Right cardiac atrium (tissue), 5 donors: ENCODE results near the gene AKR1E2. TPM values are rescaled to one million over a fixed set of nuclear protein-coding genes. Genes with fewer than 3 reads are reported as not detected.

Source experiments
- ATAC-seq, 2 donors: fragments of 200-7000 bp; cut with Tn5 transposase; one replicate each; pipeline versions ENCODE4 v1.8.0 to v1.9.1; 2020; ENCODE audit warnings: moderate library complexity in 2 of 2, mild to moderate bottlenecking in 1 of 2
- DNase-seq, 3 donors: peaks; one replicate each; pipeline ENCODE4 v3.0.0-alpha.2; 2020
- H3K27ac ChIP-seq: one replicate; pipeline ENCODE4 v1.5.1; 2013; ENCODE audit warnings: mild to moderate bottlenecking, low read length, control low read depth, moderate library complexity
- H3K27me3 ChIP-seq: one replicate; pipeline ENCODE4 v1.6.1; 2013; ENCODE audit not compliant: control insufficient read depth, insufficient read depth
- H3K4me1 ChIP-seq: one replicate; pipeline ENCODE4 v1.6.1; 2013; ENCODE audit warnings: low read length; ENCODE audit not compliant: control insufficient read depth, insufficient read depth
- H3K4me3 ChIP-seq: one replicate; pipeline ENCODE4 v1.5.1; 2013; ENCODE audit warnings: low read length, control low read depth
- H3K9me3 ChIP-seq: one replicate; pipeline ENCODE4 v1.6.1; 2013; ENCODE audit warnings: low read length; ENCODE audit not compliant: control insufficient read depth
- WGBS: extraction: QIAGEN DNeasy Blood & Tissue Kit; methylation state at CpG from one replicate; pipeline ENCODE4 v1.1.7; 2013; 5-methylcytosine and 5-hydroxymethylcytosine counted together
- intact Hi-C, 4 donors: fragments of 100-400 bp; cut with DNase I; formaldehyde crosslinking; loops; one replicate each; pipeline versions ENCODE4 v1.11.0 to v1.14.0; 2022 to 2023
- polyA plus RNA-seq: library from polyadenylated mRNA; stranded (reverse); fragments of 200-250 nt; gene quantifications from one replicate; pipeline ENCODE4 v1.2.3, GENCODE V29; 2013
- total RNA-seq, 4 donors: library from RNA; stranded (reverse); fragmentation: NEBNext Ultra II Directional; extraction: Animal tissue kit (Norgen Biotek cat#: 25700); gene quantifications; one replicate each; pipeline ENCODE4 v1.2.1, GENCODE V29; 2021
- donor health status: healthy with polysubstance abuse.
- donor health status: DM: no; HTN: yes; CAD: no.
- donor health status: DM: no; HTN: no; CAD: no.
- donor health status: DM: no; HTN: yes; CAD: no; lungs with severe emphysema.
- donor health status: DM: yes; HTN: yes; CAD: no.

Gene AKR1E2
- total and polyA plus RNA-seq, 5 donors = 3.1 to 12.5 (median 7.8) TPM

GRCh38 chr10:4844864-4845263, 18.9 kb downstream of the AKR1E2 start:
- peaks cover 7% of the 10 kb centered on the region for H3K4me1 ChIP-seq
- no peak for ATAC-seq
- H3K9me3 ChIP-seq = no peaks in the 10 kb centered on the region
- intact Hi-C loops = loop anchor here in 2 of 4 donors (5.0 to 10.0 kb wide), 5 partner anchors 250 to 590 kb away; partner anchors contain the start of gene AKR1C3 (in 1 of the 2)
- no peak overlapping the region for H3K27ac ChIP-seq
- no peaks in the 10 kb centered on the region for H3K27me3 ChIP-seq
- no peak overlapping the region for H3K4me3 ChIP-seq
- WGBS = 97% methylated on average over 25 of the region's 25 CpGs
- DNase-seq = peak in 1 of 3 donors; percentile 63

- ATAC-seq (no peak), DNase-seq (no peak)
- H3K9me3 ChIP-seq = no peaks in the 10 kb centered on the region
- 96% methylated on average over 11 of the region's 11 CpGs for WGBS
- peaks cover 9% of the 10 kb centered on the region for H3K4me1 ChIP-seq
- H3K4me3 ChIP-seq = no peak overlapping the region
- no peaks in the 10 kb centered on the region for H3K27me3 ChIP-seq
- no peak overlapping the region for H3K27ac ChIP-seq
- intact Hi-C loops = loop anchor here in 2 of 4 donors (5.0 to 10.0 kb wide), 5 partner anchors 249 to 589 kb away; partner anchors contain the start of gene AKR1C3 (in 1 of the 2)
Observed at GRCh38 chr10:4845766-4846165, 19.8 kb downstream of the AKR1E2 start.

DNA sequence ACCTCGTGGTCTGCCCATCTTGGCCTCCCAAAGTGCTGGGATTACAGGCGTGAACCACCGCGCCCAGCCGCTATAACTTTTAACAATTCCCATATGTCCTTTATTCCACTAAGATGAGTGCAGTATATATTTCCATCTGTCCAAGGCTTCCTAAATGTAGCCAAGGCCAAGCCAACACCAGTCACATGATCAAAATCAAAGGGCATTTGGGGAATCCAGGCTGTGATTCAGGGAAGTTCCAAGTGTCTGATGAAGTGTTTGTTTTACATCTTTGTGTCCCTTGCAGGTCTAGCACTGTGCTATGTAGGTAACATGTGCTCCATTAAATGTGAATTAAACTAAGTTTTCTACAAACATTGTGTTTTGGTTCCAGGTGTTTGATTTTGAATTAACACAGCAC, 20.8 kb downstream of the AKR1E2 start:
- H3K4me1 ChIP-seq = peaks cover 15% of the 10 kb centered on the region
- intact Hi-C loops = loop anchor here in 2 of 4 donors (5.0 to 10.0 kb wide), 5 partner anchors 248 to 588 kb away; partner anchors contain the start of gene AKR1C3 (in 1 of the 2)
- H3K27ac ChIP-seq = no peak overlapping the region
- H3K9me3 ChIP-seq = no peaks in the 10 kb centered on the region
- 80% methylated on average over 5 of the region's 5 CpGs for WGBS
- H3K27me3 ChIP-seq = no peaks in the 10 kb centered on the region
- H3K4me3 ChIP-seq = no peak overlapping the region
- DNase-seq (no peak), ATAC-seq (no peak)

GRCh38 chr10:4847561-4848355, 21.8 kb downstream of the AKR1E2 start:
- Histone ChIP-seq H3K27ac (peak overlapping the region; percentile 67), H3K4me3 (no peak overlapping the region), H3K4me1 (peaks cover 16% of the 10 kb centered on the region), H3K9me3 (no peaks in the 10 kb centered on the region), H3K27me3 (no peaks in the 10 kb centered on the region)
- WGBS = 72% methylated on average over 7 of the region's 7 CpGs
- DNase-seq (peak; percentile 68 to 80 (median 78)), ATAC-seq (peak; percentile 42 to 77)
- intact Hi-C loops = loop anchor here in 2 of 4 donors (2.0 to 10.0 kb wide), 6 partner anchors 247 to 587 kb away; partner anchors contain the start of gene AKR1C3 (in 2 of the 2)

GRCh38 chr10:4848356-4849041, 22.5 kb downstream of the AKR1E2 start:
- peak overlapping the region; percentile 34 for H3K27ac ChIP-seq
- no peak for DNase-seq
- no peaks in the 10 kb centered on the region for H3K27me3 ChIP-seq
- WGBS = 71% methylated on average over 7 of the region's 7 CpGs
- no peak overlapping the region for H3K4me3 ChIP-seq
- peaks cover 16% of the 10 kb centered on the region for H3K4me1 ChIP-seq
- no peaks in the 10 kb centered on the region for H3K9me3 ChIP-seq
- intact Hi-C loops = loop anchor here in 2 of 4 donors (2.0 to 10.0 kb wide), 6 partner anchors 246 to 586 kb away; partner anchors contain the start of gene AKR1C3 (in 2 of the 2)
- ATAC-seq = no peak

DNA sequence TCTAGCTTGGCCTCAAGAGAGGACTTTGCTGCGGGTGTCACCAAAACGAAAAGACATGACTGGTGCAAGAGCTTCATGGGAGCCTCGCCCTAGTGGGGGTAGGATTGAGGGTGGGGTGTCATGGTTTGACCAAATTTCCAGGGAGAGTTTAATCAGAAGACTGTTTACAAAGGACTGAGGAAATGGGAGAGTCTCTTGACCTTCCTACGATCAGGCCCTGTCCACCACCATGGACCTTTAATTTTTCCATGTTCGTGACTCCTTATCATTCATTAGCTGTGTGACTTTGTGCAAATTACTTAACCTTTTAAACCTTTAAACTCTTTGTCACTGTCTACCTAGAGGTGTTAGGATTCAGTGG, 23.0 kb downstream of the AKR1E2 start:
- H3K27ac ChIP-seq = peak overlapping the region; percentile 36
- H3K4me1 ChIP-seq = peaks cover 16% of the 10 kb centered on the region
- no peaks in the 10 kb centered on the region for H3K9me3 ChIP-seq
- ATAC-seq (peak in 1 of 2 donors; percentile 68), DNase-seq (no peak)
- intact Hi-C loops = loop anchor here in 2 of 4 donors (2.0 to 10.0 kb wide), 6 partner anchors 246 to 586 kb away; partner anchors contain the start of gene AKR1C3 (in 2 of the 2)
- no peaks in the 10 kb centered on the region for H3K27me3 ChIP-seq
- H3K4me3 ChIP-seq = no peak overlapping the region
- 76% methylated on average over 5 of the region's 5 CpGs for WGBS

DNA sequence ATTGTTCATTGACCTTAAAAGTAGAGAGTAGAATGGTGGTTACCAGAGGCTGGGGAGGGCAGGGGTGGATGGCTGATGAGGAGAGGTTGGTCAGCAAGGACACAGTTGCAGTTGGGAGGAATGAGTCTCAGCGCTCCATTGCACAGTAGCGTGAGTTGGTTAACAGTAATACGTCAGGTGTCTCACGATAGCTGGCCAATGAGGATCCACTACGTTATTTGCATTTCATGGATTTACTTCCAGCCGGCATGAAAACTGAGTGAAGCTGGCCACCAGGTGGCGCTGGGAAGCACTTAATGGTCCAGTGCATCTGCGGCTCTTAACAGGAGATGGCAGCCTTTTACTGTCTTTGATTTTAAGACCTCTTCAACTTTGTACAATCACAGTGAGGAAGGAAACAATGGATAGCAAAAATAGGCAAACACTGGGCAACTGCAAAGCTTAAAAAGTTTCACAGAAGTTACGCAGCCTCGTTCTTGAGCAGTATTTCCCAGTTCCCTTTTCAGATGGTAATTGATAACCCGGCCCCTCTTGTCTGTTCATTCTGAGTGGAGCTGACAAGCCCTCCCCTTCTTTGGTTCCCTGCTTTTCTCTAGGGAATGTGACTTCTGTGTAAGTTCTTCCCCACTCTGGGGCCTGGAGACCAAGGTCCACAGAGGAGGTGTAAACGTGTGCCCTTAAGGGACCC, 23.7 kb downstream of the AKR1E2 start:
- peak overlapping the region; percentile 66 for H3K27ac ChIP-seq
- peaks cover 16% of the 10 kb centered on the region for H3K4me1 ChIP-seq
- ATAC-seq = peak; percentile 75 to 84
- 3% methylated on average over 12 of the region's 12 CpGs for WGBS
- peak; percentile 93 to 97 (median 95) for DNase-seq
- intact Hi-C loops = loop anchor here (2.0 to 10.0 kb wide), 9 partner anchors 98 to 585 kb away; partner anchors contain the start of gene AKR1C3 (in 4 of the 4)
- no peaks in the 10 kb centered on the region for H3K9me3 ChIP-seq
- no peak overlapping the region for H3K4me3 ChIP-seq
- no peaks in the 10 kb centered on the region for H3K27me3 ChIP-seq

GRCh38 chr10:4850397-4850796, 24.4 kb downstream of the AKR1E2 start:
- WGBS = 75% methylated on average over 7 of the region's 7 CpGs
- peak in 1 of 2 donors; percentile 6 for ATAC-seq
- Histone ChIP-seq H3K27ac (peak overlapping the region; percentile 66), H3K9me3 (no peaks in the 10 kb centered on the region), H3K4me1 (peaks cover 16% of the 10 kb centered on the region), H3K4me3 (no peak overlapping the region), H3K27me3 (no peaks in the 10 kb centered on the region)
- DNase-seq = no peak
- intact Hi-C loops = loop anchor here (2.0 to 10.0 kb wide), 5 partner anchors 97 to 432 kb away; partner anchors contain the start of gene AKR1C3 (in 2 of the 4)

- H3K9me3 ChIP-seq = no peaks in the 10 kb centered on the region
- intact Hi-C loops = loop anchor here (2.0 to 10.0 kb wide), 5 partner anchors 96 to 432 kb away; partner anchors contain the start of gene AKR1C3 (in 2 of the 4)
- H3K27ac ChIP-seq = peak overlapping the region; percentile 12
- 88% methylated on average over 5 of the region's 5 CpGs for WGBS
- H3K4me3 ChIP-seq = no peak overlapping the region
- no peaks in the 10 kb centered on the region for H3K27me3 ChIP-seq
- peaks cover 16% of the 10 kb centered on the region for H3K4me1 ChIP-seq
- ATAC-seq (no peak), DNase-seq (no peak)
Observed at GRCh38 chr10:4851176-4851575, 25.2 kb downstream of the AKR1E2 start.

- ATAC-seq (peak; percentile 44 to 48), DNase-seq (peak; percentile 77 to 92 (median 85))
- Histone ChIP-seq H3K4me1 (peaks cover 16% of the 10 kb centered on the region), H3K9me3 (no peaks in the 10 kb centered on the region), H3K27me3 (no peaks in the 10 kb centered on the region), H3K27ac (no peak overlapping the region), H3K4me3 (no peak overlapping the region)
- intact Hi-C loops = loop anchor here (2.0 to 10.0 kb wide), 5 partner anchors 95 to 431 kb away; partner anchors contain the start of gene AKR1C3 (in 2 of the 4)
- WGBS = 27% methylated on average over 6 of the region's 6 CpGs
Observed at GRCh38 chr10:4851846-4852245, 25.8 kb downstream of the AKR1E2 start.
